GM23338 (cell line): ENCODE measurements around the gene ZNF568. TPM values are rescaled to one million over a fixed set of nuclear protein-coding genes. Genes with fewer than 3 reads are reported as not detected.

Experiments
- ATAC-seq: fragments of 200-7000 bp; cut with Tn5 transposase; 3 replicates; pipeline ENCODE4 v1.9.1; 2020
- DNase-seq: peaks from one replicate; pipeline ENCODE4 v3.0.0-alpha.2; 2015; ENCODE audit warnings: low spot score
- H2AFZ ChIP-seq: fragments of 200-600 bp; sonication (generic); 2 replicates; pipeline ENCODE4 v1.8.0; 2016; ENCODE audit warnings: antibody characterized with exemption, mild to moderate bottlenecking, moderate library complexity
- H3F3A ChIP-seq: fragments of 200-600 bp; sonication (generic); replicated peaks from 2 replicates; pipeline ENCODE4 v1.8.0; 2017; ENCODE audit warnings: antibody characterized with exemption, mixed run types, low read depth
- H3K27ac ChIP-seq: fragments of 200-600 bp; sonication (generic); 2 replicates; pipeline ENCODE4 v1.6.1; 2016; ENCODE audit warnings: low read depth
- H3K27me3 ChIP-seq: fragments of 200-600 bp; sonication (generic); 2 replicates; pipeline ENCODE4 v1.8.0; 2016; ENCODE audit warnings: mild to moderate bottlenecking, mixed run types, moderate library complexity; ENCODE audit not compliant: insufficient read depth
- H3K36me3 ChIP-seq: fragments of 200-600 bp; sonication (generic); 2 replicates; pipeline ENCODE4 v1.8.0; 2016; ENCODE audit warnings: mild to moderate bottlenecking; ENCODE audit not compliant: insufficient read depth
- H3K4me1 ChIP-seq: fragments of 200-600 bp; sonication (generic); 2 replicates; pipeline ENCODE4 v1.8.0; 2016; ENCODE audit warnings: mild to moderate bottlenecking, moderate library complexity; ENCODE audit not compliant: insufficient read depth
- H3K4me2 ChIP-seq: fragments of 200-600 bp; sonication (generic); 2 replicates; pipeline ENCODE4 v1.7.1; 2017; ENCODE audit warnings: mixed run types
- H3K4me3 ChIP-seq: fragments of 200-600 bp; sonication (generic); 2 replicates; pipeline ENCODE4 v1.6.1; 2016; ENCODE audit warnings: mixed run types
- H3K79me2 ChIP-seq: fragments of 200-600 bp; sonication (generic); replicated peaks from 2 replicates; pipeline ENCODE4 v1.8.0; 2017; ENCODE audit warnings: mild to moderate bottlenecking; ENCODE audit not compliant: insufficient read depth
- H3K9me2 ChIP-seq: fragments of 200-600 bp; sonication (generic); 2 replicates; pipeline ENCODE4 v1.8.0; 2017; ENCODE audit not compliant: insufficient read depth
- H4K20me1 ChIP-seq: fragments of 200-600 bp; sonication (generic); replicated peaks from 2 replicates; pipeline ENCODE4 v1.8.0; 2017; ENCODE audit warnings: mild to moderate bottlenecking; ENCODE audit not compliant: insufficient read depth
- H3K27ac Mint-ChIP-seq: 2 replicates; pipeline ENCODE4 v1.8.0; 2020; ENCODE audit warnings: inconsistent platforms, mild to moderate bottlenecking, moderate library complexity, mixed read lengths
- H3K27me3 Mint-ChIP-seq: 3 replicates; pipeline ENCODE4 v1.8.0; 2022; ENCODE audit warnings: low read depth, mild to moderate bottlenecking, moderate library complexity, mixed read lengths, inconsistent platforms; ENCODE audit not compliant: insufficient read depth, poor library complexity
- H3K36me3 Mint-ChIP-seq: 3 replicates; pipeline ENCODE4 v1.8.0; 2021; ENCODE audit warnings: low read depth, mild to moderate bottlenecking, inconsistent platforms, moderate library complexity, mixed read lengths
- H3K4me1 Mint-ChIP-seq: 3 replicates; pipeline ENCODE4 v1.8.0; 2020; ENCODE audit warnings: mild to moderate bottlenecking, inconsistent platforms, mixed read lengths
- H3K4me3 Mint-ChIP-seq: 3 replicates; pipeline ENCODE4 v1.8.0; 2021; ENCODE audit warnings: moderate library complexity, mild to moderate bottlenecking, inconsistent platforms, mixed read lengths
- H3K9me3 Mint-ChIP-seq: 3 replicates; pipeline ENCODE4 v1.8.0; 2020; ENCODE audit warnings: moderate library complexity, mild to moderate bottlenecking, inconsistent platforms, mixed read lengths
- CREB1 ChIP-seq: fragments of 250-450 bp; sonication (Bioruptor Pico); IDR thresholded peaks from 2 replicates; pipeline ENCODE4 v1.5.0; 2020; ENCODE audit warnings: low read depth, mild to moderate bottlenecking, moderate library complexity
- CTCF ChIP-seq, 2 experiments: fragments of 200-600 bp in 1 of 2; sonication (generic) in 1 of 2; conservative IDR thresholded peaks; 2 replicates each; pipeline versions ENCODE4 v1.5.1 to v1.6.1; 2016 to 2017; ENCODE audit warnings: antibody characterized with exemption in 2 of 2, low read depth in 2 of 2, mild to moderate bottlenecking in 2 of 2, moderate library complexity in 1 of 2
- ETS1 ChIP-seq: IDR thresholded peaks from 2 replicates; pipeline ENCODE4 v1.6.1; 2016; ENCODE audit warnings: antibody characterized with exemption
- EZH2 ChIP-seq: fragments of 200-600 bp; sonication (generic); IDR thresholded peaks from one replicate; pipeline ENCODE4 v1.8.0; 2017; ENCODE audit warnings: antibody characterized with exemption, mild to moderate bottlenecking, low read depth; ENCODE audit not compliant: unreplicated experiment
- JUNB ChIP-seq: IDR thresholded peaks from one replicate; pipeline ENCODE4 v1.6.1; 2016; ENCODE audit warnings: antibody characterized with exemption; ENCODE audit not compliant: unreplicated experiment
- NANOG ChIP-seq: IDR thresholded peaks from 2 replicates; pipeline ENCODE4 v1.6.1; 2016; ENCODE audit warnings: antibody characterized with exemption, borderline replicate concordance
- POLR2AphosphoS5 ChIP-seq: IDR thresholded peaks from 2 replicates; pipeline ENCODE4 v1.6.1; 2016; ENCODE audit warnings: antibody characterized with exemption, low read depth
- STAT1 ChIP-seq: IDR thresholded peaks from one replicate; pipeline ENCODE4 v1.6.1; 2016; ENCODE audit warnings: antibody characterized with exemption; ENCODE audit not compliant: unreplicated experiment
- ZNF462 ChIP-seq: fragments of 250-450 bp; sonication (Bioruptor Pico); IDR thresholded peaks from 2 replicates; pipeline ENCODE4 v1.5.0; 2020; ENCODE audit warnings: mild to moderate bottlenecking, moderate library complexity
- polyA plus RNA-seq: library from polyadenylated mRNA; unstranded; fragments of >200 nt; fragmentation: Nextera tagmentation; extraction: Ambion mirVana; gene quantifications from 2 replicates; pipeline ENCODE4 v1.2.1, GENCODE V29; 2016
- total RNA-seq: library from RNA; depleted of rRNA; stranded (reverse); fragments of >200 nt; shearing (Covaris generic); gene quantifications from 2 replicates; pipeline ENCODE4 v1.2.3, GENCODE V29; 2014

ZNF568 gene
- total and polyA plus RNA-seq, 2 experiments from 2014 or later = 7.6 to 10.5 TPM

- TF ChIP-seq ZNF462 (CRISPR knock-in tag) (no peak), EZH2 (no peak), CREB1 (CRISPR knock-in tag) (no peak)
These were observed 93.7 kb downstream of the ZNF568 start (continued) for GRCh38 chr19:37009871-37010270.

- peaks cover 39% of the 10 kb centered on the region for H3K36me3 Mint-ChIP-seq
- no peak overlapping the region for H3K4me3 Mint-ChIP-seq
- Histone ChIP-seq H4K20me1 (no peaks in the 10 kb centered on the region), H3K4me2 (no peak overlapping the region), H3K27ac (no peak overlapping the region), H3K27me3 (no peaks in the 10 kb centered on the region), H3K79me2 (no peaks in the 10 kb centered on the region), H3F3A (no peaks in the 10 kb centered on the region), H3K36me3 (no peaks in the 10 kb centered on the region), H3K9me2 (no peaks in the 10 kb centered on the region), H3K4me1 (no peaks in the 10 kb centered on the region), H2AFZ (no peak overlapping the region), H3K4me3 (no peak overlapping the region)
- no peak for ATAC-seq
- H3K9me3 Mint-ChIP-seq = peaks cover 99% of the 10 kb centered on the region
- no peak overlapping the region for H3K27ac Mint-ChIP-seq
- H3K4me1 Mint-ChIP-seq = no peaks in the 10 kb centered on the region; the same call in 2 of the 3 replicates
- peaks cover 5% of the 10 kb centered on the region for H3K27me3 Mint-ChIP-seq
- DNase-seq = no peak
- TF ChIP-seq EZH2 (no peak), POLR2AphosphoS5 (no peak), ETS1 (no peak), NANOG (no peak), STAT1 (no peak), JUNB (no peak), CTCF (conservative IDR thresholded peaks at IDR 0.05; ENCODE audit: low read depth in 2 of 2) (no peak)
These were observed 96.1 kb downstream of the ZNF568 start for GRCh38 chr19:37012093-37012745.
